MG63 (cell line): ENCODE measurements around the gene SYNGAP1. TPM values are rescaled to one million over a fixed set of nuclear protein-coding genes. Genes with fewer than 3 reads are reported as not detected.

Experiments used
- DNase-seq: peaks from one replicate; pipeline ENCODE4 v3.0.0-alpha.2; 2020
- H3K27me3 ChIP-seq: fragments of 250-450 bp; sonication (Bioruptor Pico); 2 replicates; pipeline ENCODE4 v1.5.1; 2020; ENCODE audit warnings: mild to moderate bottlenecking, moderate library complexity
- H3K36me3 ChIP-seq: fragments of 250-450 bp; sonication (Bioruptor Pico); 2 replicates; pipeline ENCODE4 v1.5.1; 2020; ENCODE audit warnings: mild to moderate bottlenecking, moderate library complexity
- H3K4me3 ChIP-seq: fragments of 250-450 bp; sonication (Bioruptor Pico); 2 replicates; pipeline ENCODE4 v1.5.1; 2020; ENCODE audit warnings: mild to moderate bottlenecking, moderate library complexity
- H3K9me3 ChIP-seq: fragments of 250-450 bp; sonication (Bioruptor Pico); 2 replicates; pipeline ENCODE4 v1.5.1; 2020; ENCODE audit warnings: mild to moderate bottlenecking, moderate library complexity
- total RNA-seq: library from RNA; depleted of rRNA; stranded (reverse); fragments of >200 nt; shearing (Covaris generic); gene quantifications from 2 replicates; pipeline ENCODE4 v1.2.3, GENCODE V29; 2014; ENCODE audit warnings: low replicate concordance

The SYNGAP1 gene
- total RNA-seq, 1 experiment from 2014 or later = 0.92 TPM

- DNase-seq = no peak
- no peaks in the 10 kb centered on the region for H3K9me3 ChIP-seq
- H3K27me3 ChIP-seq = no peaks in the 10 kb centered on the region
- no peak overlapping the region for H3K4me3 ChIP-seq
- H3K36me3 ChIP-seq = no peaks in the 10 kb centered on the region
Measured at GRCh38 chr6:33442283-33442682, 22.4 kb downstream of the SYNGAP1 start.

- Histone ChIP-seq H3K9me3 (no peaks in the 10 kb centered on the region), H3K27me3 (no peaks in the 10 kb centered on the region), H3K36me3 (no peaks in the 10 kb centered on the region), H3K4me3 (no peak overlapping the region)
- no peak for DNase-seq
Measured at GRCh38 chr6:33443025-33443424, 23.2 kb downstream of the SYNGAP1 start.

DNA sequence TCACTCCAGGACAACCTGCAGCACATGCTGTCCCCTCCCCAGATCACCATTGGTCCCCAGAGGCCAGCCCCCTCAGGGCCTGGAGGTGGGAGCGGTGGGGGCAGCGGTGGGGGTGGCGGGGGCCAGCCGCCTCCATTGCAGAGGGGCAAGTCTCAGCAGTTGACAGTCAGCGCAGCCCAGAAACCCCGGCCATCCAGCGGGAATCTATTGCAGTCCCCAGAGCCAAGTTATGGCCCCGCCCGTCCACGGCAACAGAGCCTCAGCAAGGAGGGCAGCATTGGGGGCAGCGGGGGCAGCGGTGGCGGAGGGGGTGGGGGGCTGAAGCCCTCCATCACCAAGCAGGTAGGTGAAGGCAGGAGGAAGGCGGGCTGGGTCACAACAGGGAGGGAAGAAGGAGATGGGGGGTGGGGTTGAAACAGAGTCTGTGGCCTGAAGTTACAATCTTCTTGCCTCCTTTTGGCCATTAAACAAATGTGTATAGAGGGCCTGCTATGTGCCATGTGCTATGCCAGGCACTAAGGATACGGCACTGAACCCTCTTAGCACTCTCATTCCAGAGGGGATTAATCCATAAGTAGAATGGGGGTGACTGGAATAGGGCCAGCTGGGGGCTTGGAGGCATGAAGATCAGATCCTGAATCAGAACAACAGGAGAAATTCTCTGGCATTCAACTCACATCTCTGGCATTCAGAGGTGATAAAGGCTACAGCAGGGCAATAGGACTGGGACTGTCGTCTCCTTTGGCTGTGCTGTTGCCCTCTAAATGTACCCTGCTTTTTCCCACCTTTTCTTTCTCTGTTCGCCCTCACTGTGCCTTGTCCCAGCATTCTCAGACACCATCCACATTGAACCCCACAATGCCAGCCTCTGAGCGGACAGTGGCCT is 24.0 kb downstream of the SYNGAP1 start:
- no peaks in the 10 kb centered on the region for H3K36me3 ChIP-seq
- no peak overlapping the region for H3K4me3 ChIP-seq
- no peaks in the 10 kb centered on the region for H3K9me3 ChIP-seq
- no peaks in the 10 kb centered on the region for H3K27me3 ChIP-seq
- DNase-seq = no peak

GRCh38 chr6:33445119-33445603 is 25.3 kb downstream of the SYNGAP1 start:
- no peaks in the 10 kb centered on the region for H3K9me3 ChIP-seq
- H3K4me3 ChIP-seq = no peak overlapping the region
- no peaks in the 10 kb centered on the region for H3K36me3 ChIP-seq
- no peak for DNase-seq
- H3K27me3 ChIP-seq = no peaks in the 10 kb centered on the region

DNA sequence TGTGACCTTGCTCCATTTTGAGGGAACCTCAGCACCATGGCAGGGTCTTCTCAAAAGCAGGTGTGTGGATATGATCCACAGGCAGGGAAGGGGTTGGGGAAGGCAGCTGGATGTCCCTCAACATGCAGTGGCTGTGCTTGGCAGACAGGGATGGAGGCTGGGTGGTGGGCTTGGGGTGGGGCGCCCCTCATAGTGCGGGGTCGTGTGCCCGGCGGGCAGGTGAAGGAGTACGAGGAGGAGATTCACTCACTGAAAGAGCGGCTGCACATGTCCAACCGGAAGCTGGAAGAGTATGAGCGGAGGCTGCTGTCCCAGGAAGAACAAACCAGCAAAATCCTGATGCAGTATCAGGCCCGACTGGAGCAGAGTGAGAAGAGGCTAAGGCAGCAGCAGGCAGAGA is 26.5 kb downstream of the SYNGAP1 start:
- no peak for DNase-seq
- Histone ChIP-seq H3K36me3 (no peaks in the 10 kb centered on the region), H3K9me3 (no peaks in the 10 kb centered on the region), H3K4me3 (no peak overlapping the region), H3K27me3 (no peaks in the 10 kb centered on the region)

GRCh38 chr6:33450434-33450833 is 30.6 kb downstream of the SYNGAP1 start:
- H3K27me3 ChIP-seq = no peaks in the 10 kb centered on the region
- H3K4me3 ChIP-seq = no peak overlapping the region
- H3K36me3 ChIP-seq = no peaks in the 10 kb centered on the region; the same call in 1 of the 2 replicates
- no peak for DNase-seq
- no peaks in the 10 kb centered on the region for H3K9me3 ChIP-seq

- no peaks in the 10 kb centered on the region for H3K9me3 ChIP-seq
- DNase-seq = no peak
- H3K27me3 ChIP-seq = no peaks in the 10 kb centered on the region
- no peak overlapping the region for H3K4me3 ChIP-seq
- H3K36me3 ChIP-seq = no peaks in the 10 kb centered on the region; the same call in 1 of the 2 replicates
Measured at GRCh38 chr6:33451606-33452005, 31.7 kb downstream of the SYNGAP1 start.

DNA sequence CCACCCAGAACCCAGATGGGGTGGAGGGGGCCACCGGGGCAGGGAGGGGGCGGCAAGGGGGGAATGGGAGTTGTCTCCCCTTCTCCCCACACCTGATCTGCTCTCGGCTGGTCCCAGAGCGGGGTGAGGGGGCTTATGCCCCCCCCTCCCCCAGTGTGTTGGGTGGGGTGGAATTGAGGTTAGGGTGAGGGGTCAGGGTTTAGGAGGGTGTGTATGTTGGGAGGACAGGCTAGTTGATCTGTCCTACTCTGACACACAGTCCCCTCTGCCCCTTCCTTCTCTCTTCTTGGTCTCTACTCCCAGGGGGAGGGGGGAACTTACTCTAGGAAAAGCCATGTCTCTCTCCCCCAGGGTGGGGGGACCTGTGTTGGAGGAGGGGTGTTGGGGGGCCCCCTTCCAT is 32.6 kb downstream of the SYNGAP1 start:
- Histone ChIP-seq H3K27me3 (no peaks in the 10 kb centered on the region), H3K4me3 (no peak overlapping the region), H3K36me3 (no peaks in the 10 kb centered on the region; the same call in 1 of the 2 replicates), H3K9me3 (no peaks in the 10 kb centered on the region)
- no peak for DNase-seq

DNA sequence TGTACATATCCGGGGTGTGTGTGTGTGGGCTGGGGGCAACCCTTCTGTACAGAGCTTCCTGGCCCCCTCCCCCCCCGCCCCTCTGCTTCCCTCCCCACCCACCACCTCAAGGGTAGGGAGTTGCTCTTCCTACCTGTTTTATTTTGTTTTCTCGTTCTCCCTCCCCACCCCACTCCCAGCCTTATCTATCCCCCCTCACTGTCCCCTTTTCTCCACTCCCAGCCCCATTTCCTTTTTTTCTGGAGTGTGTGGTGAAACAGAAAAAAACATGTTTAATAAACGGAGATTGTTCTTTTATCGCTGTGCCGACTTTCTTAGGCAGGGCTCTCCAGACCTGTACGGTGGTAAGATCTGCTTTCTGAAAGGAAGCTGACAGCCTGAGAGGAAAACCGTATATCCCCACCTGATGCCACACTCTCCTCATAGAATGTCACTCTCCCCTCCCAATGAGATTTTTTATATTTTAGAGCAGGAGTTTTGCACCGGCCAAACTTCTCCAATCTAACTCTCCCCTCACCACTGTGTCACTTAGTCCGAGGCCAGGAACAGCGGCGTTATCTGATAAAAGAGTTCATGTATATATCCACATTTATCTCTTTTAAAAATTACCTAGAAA is 33.6 kb downstream of the SYNGAP1 start:
- Histone ChIP-seq H3K9me3 (no peaks in the 10 kb centered on the region), H3K36me3 (no peaks in the 10 kb centered on the region; the same call in 1 of the 2 replicates), H3K4me3 (peak overlapping the region; percentile 74), H3K27me3 (no peaks in the 10 kb centered on the region)
- DNase-seq = no peak

- Histone ChIP-seq H3K36me3 (no peaks in the 10 kb centered on the region; the same call in 1 of the 2 replicates), H3K4me3 (peak within 1 kb of the TSS; percentile 74), H3K9me3 (no peaks in the 10 kb centered on the region), H3K27me3 (no peaks in the 10 kb centered on the region)
- peak; percentile 92 for DNase-seq
Measured at GRCh38 chr6:33454009-33454946, 34.4 kb downstream of the SYNGAP1 start, which contains the start of gene ZBTB9. Gene ZBTB9 (plus strand): TSS chr6:33454576. CDS start chr6:33455101, 525 bp downstream.

GRCh38 chr6:33455051-33455450 is 35.2 kb downstream of the SYNGAP1 start:
- Histone ChIP-seq H3K27me3 (no peaks in the 10 kb centered on the region), H3K4me3 (peak overlapping the region; percentile 74), H3K36me3 (no peaks in the 10 kb centered on the region; the same call in 1 of the 2 replicates), H3K9me3 (no peaks in the 10 kb centered on the region)
- no peak for DNase-seq

DNA sequence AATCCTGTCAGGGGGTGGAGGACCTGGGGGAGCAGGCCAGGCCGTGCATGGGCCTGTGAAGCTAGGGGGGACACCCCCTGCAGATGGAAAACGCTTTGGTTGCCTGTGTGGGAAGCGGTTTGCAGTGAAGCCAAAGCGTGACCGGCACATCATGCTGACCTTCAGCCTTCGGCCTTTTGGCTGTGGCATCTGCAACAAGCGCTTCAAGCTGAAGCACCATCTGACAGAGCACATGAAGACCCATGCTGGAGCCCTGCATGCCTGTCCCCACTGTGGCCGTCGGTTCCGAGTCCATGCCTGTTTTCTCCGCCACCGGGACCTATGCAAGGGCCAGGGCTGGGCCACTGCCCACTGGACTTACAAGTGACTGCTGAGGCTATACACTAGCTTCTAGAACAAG is 36.3 kb downstream of the SYNGAP1 start:
- Histone ChIP-seq H3K36me3 (no peaks in the 10 kb centered on the region; the same call in 1 of the 2 replicates), H3K9me3 (no peaks in the 10 kb centered on the region), H3K4me3 (no peak overlapping the region), H3K27me3 (no peaks in the 10 kb centered on the region)
- no peak for DNase-seq

GRCh38 chr6:33458676-33459075 is 38.8 kb downstream of the SYNGAP1 start:
- Histone ChIP-seq H3K36me3 (no peaks in the 10 kb centered on the region; the same call in 1 of the 2 replicates), H3K4me3 (no peak overlapping the region)

DNA sequence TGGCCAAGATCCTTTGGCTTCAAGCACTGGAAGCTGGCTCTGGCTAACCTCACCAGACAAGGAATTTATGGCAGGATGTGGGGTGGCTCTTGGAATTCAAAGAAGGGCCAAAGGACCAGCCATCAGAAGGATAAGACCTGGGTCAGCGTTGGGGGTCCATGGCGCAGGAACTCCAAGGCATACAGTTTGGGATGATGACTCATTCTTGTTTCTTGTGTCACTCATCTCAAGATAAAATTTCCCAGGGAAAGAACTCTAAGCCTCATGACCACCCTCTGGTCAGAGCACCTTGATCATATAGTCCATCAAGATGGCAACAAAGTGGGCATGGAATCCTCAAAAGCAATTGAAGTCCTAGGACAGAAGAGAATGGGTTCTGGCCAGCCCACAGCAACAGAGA is 39.4 kb downstream of the SYNGAP1 start:
- no peaks in the 10 kb centered on the region for H3K27me3 ChIP-seq
- no peak overlapping the region for H3K4me3 ChIP-seq
- DNase-seq = no peak
- H3K36me3 ChIP-seq = no peaks in the 10 kb centered on the region; the same call in 1 of the 2 replicates
- H3K9me3 ChIP-seq = no peaks in the 10 kb centered on the region

More at GRCh38 chr6:33458676-33459075, 38.8 kb downstream of the SYNGAP1 start:
- Histone ChIP-seq H3K27me3 (no peaks in the 10 kb centered on the region), H3K9me3 (no peaks in the 10 kb centered on the region)
- no peak for DNase-seq

DNA sequence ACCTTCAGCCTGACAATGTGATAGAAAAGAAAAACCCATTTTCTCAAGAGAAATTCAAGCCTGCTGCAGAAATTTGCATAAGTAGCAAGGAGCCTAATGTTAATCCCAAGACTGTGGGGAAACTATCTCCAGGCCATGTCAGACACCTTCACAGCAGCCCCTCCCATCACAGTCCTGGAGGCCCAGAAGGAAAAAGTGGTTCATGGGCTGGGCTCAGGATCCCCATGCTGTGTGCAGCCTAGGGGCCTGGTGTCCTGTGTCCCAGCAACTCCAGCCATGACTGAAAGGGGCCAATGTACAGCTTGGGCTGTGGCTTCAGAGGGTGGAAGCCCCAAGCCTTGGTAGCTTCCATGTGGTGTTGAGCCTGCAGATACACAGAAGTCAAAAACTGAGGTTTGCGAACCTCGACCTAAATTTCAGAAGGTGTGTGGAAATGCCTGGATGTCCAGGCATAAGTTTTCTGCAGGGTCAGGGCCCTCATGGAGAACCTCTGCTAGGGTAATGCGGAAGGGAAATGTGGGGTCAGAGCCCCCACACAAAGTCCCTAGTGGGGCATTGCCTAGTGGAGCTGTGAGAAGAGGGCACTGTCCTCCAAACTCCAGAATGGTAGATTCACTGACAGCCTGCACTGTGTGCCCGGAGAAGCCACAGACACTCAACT is 46.3 kb downstream of the SYNGAP1 start:
- Histone ChIP-seq H3K36me3 (no peaks in the 10 kb centered on the region), H3K9me3 (no peaks in the 10 kb centered on the region), H3K4me3 (no peak overlapping the region), H3K27me3 (no peaks in the 10 kb centered on the region)
- no peak for DNase-seq

GRCh38 chr6:33467091-33467490 is 47.2 kb downstream of the SYNGAP1 start:
- DNase-seq = no peak
- H3K4me3 ChIP-seq = no peak overlapping the region

More at GRCh38 chr6:33467091-33467490, 47.2 kb downstream of the SYNGAP1 start:
- Histone ChIP-seq H3K27me3 (no peaks in the 10 kb centered on the region), H3K36me3 (no peaks in the 10 kb centered on the region), H3K9me3 (no peaks in the 10 kb centered on the region)
